MCF 10A (cell line): ENCODE results near the gene MRPS35. TPM values are rescaled to one million over a fixed set of nuclear protein-coding genes. Genes with fewer than 3 reads are reported as not detected.
A peak's percentile ranks its signal among the peaks of the same experiment; 100 is the strongest.

Experiments
- BruUV-seq: library from RNA; stranded (reverse); fragments of 400-500 nt; replicated peaks from 2 replicates; lab custom pipeline; 2021; lab: Mats Ljungman, UMichigan
- CTCF ChIA-PET: fragments of 300-600 bp; sonication (Branson Sonifier 250); formaldehyde crosslinking; extraction: SDS; loops from one replicate; lab custom pipeline; 2021; ENCODE audit warnings: antibody characterized with exemption, inconsistent platforms; lab: Yijun Ruan, JAX
- POLR2A ChIA-PET: fragments of 300-600, 350-650 bp; sonication (Branson Sonifier 250); formaldehyde crosslinking; extraction: SDS; loops from one replicate; lab custom pipeline; 2020; ENCODE audit warnings: antibody characterized with exemption, inconsistent platforms; lab: Yijun Ruan, JAX
- DNase-seq: peaks from one replicate; pipeline ENCODE4 v3.0.0-alpha.2; 2018; ENCODE audit not compliant: unreplicated experiment
- H3K27ac Mint-ChIP-seq: one replicate; pipeline ENCODE4 v1.8.0; 2022; ENCODE audit warnings: mild to moderate bottlenecking, low read depth, mixed read lengths; ENCODE audit not compliant: unreplicated experiment
- H3K27me3 Mint-ChIP-seq: one replicate; pipeline ENCODE4 v1.8.0; 2022; ENCODE audit warnings: mixed read lengths; ENCODE audit not compliant: insufficient read depth, unreplicated experiment
- H3K36me3 Mint-ChIP-seq: one replicate; pipeline ENCODE4 v1.8.0; 2022; ENCODE audit warnings: mild to moderate bottlenecking, moderate library complexity, mixed read lengths; ENCODE audit not compliant: insufficient read depth, unreplicated experiment
- H3K4me1 Mint-ChIP-seq: one replicate; pipeline ENCODE4 v1.8.0; 2022; ENCODE audit warnings: mixed read lengths; ENCODE audit not compliant: insufficient read depth, unreplicated experiment
- H3K4me3 Mint-ChIP-seq: one replicate; pipeline ENCODE4 v1.8.0; 2022; ENCODE audit warnings: mild to moderate bottlenecking, moderate library complexity, mixed read lengths; ENCODE audit not compliant: unreplicated experiment
- H3K9me3 Mint-ChIP-seq: one replicate; pipeline ENCODE4 v1.8.0; 2022; ENCODE audit warnings: mixed read lengths; ENCODE audit not compliant: unreplicated experiment
- CTCF ChIP-seq: fragments of 200-600 bp; IDR thresholded peaks from one replicate; pipeline ENCODE4 v1.8.0; 2022; ENCODE audit warnings: antibody characterized with exemption, mild to moderate bottlenecking; ENCODE audit not compliant: unreplicated experiment
- intact Hi-C: fragments of 100-400 bp; cut with micrococcal nuclease; formaldehyde crosslinking; loops from 2 replicates; pipeline ENCODE4 v1.14.1; 2022
- total RNA-seq: library from RNA; stranded (reverse); gene quantifications from 2 replicates; pipeline ENCODE4 v1.2.3, GENCODE V29; 2022

The MRPS35 gene
- total RNA-seq, 1 experiment from 2014 or later: 69.0 TPM

- intact Hi-C loops: no loop called here
- Mint-ChIP-seq H3K27ac (peak overlapping the region; percentile 51), H3K36me3 (peaks cover 17% of the 10 kb centered on the region), H3K4me3 (no peak overlapping the region), H3K9me3 (no peaks in the 10 kb centered on the region), H3K27me3 (no peaks in the 10 kb centered on the region), H3K4me1 (peaks cover 39% of the 10 kb centered on the region)
- CTCF ChIA-PET: interaction anchor here (0.5 to 0.6 kb wide), 2 partner anchors 39 to 79 kb away, joined by 3 to 5 read pairs; no protein-coding TSS in a partner anchor
- POLR2A ChIA-PET: no interaction called here
- no peak for TF ChIP-seq CTCF
- peak; percentile 50 for DNase-seq
- BruUV-seq: no TSS peak
These were observed 75.4 kb downstream of the MRPS35 start for GRCh38 chr12:27785882-27786570.

- H3K4me3 Mint-ChIP-seq: no peak overlapping the region
- no peaks in the 10 kb centered on the region for H3K9me3 Mint-ChIP-seq
- peak overlapping the region; percentile 42 for H3K27ac Mint-ChIP-seq
- no peaks in the 10 kb centered on the region for H3K27me3 Mint-ChIP-seq
- peaks cover 25% of the 10 kb centered on the region for H3K36me3 Mint-ChIP-seq
- CTCF ChIA-PET: interaction anchor here (0.5 to 1.2 kb wide), 3 partner anchors 9 to 568 kb away, joined by 3 read pairs; no protein-coding TSS in a partner anchor
- no peak for DNase-seq
- H3K4me1 Mint-ChIP-seq: peaks cover 30% of the 10 kb centered on the region
- TF ChIP-seq CTCF: no peak
- intact Hi-C loops: no loop called here
- POLR2A ChIA-PET: interaction anchor here (0.6 to 1.8 kb wide), 5 partner anchors 8 to 150 kb away, joined by 3 to 9 read pairs (median 4); partner anchors contain the start of genes KLHL42 and MANSC4
- no TSS peak for BruUV-seq
These were observed 76.9 kb downstream of the MRPS35 start for GRCh38 chr12:27787559-27787958.

GRCh38 chr12:27790179-27790578, 79.5 kb downstream of the MRPS35 start:
- peaks cover 28% of the 10 kb centered on the region for H3K4me1 Mint-ChIP-seq
- peaks cover 41% of the 10 kb centered on the region for H3K36me3 Mint-ChIP-seq
- H3K4me3 Mint-ChIP-seq: no peak overlapping the region
- no peak overlapping the region for H3K27ac Mint-ChIP-seq
- no TSS peak for BruUV-seq
- ChIA-PET CTCF (interaction anchor here (0.6 to 1.1 kb wide), 4 partner anchors 21 to 1572 kb away, joined by 3 to 5 read pairs (median 3); no protein-coding TSS in a partner anchor), POLR2A (interaction anchor here (1.2 kb wide), 1 partner anchor 61 kb away, joined by 3 read pairs; no protein-coding TSS in a partner anchor)
- H3K9me3 Mint-ChIP-seq: no peaks in the 10 kb centered on the region
- DNase-seq: no peak
- H3K27me3 Mint-ChIP-seq: no peaks in the 10 kb centered on the region
- intact Hi-C loops: no loop called here
- TF ChIP-seq CTCF: no peak

- H3K27me3 Mint-ChIP-seq: no peaks in the 10 kb centered on the region
- no peak for DNase-seq
- H3K4me3 Mint-ChIP-seq: no peak overlapping the region
- no peak for TF ChIP-seq CTCF
- intact Hi-C loops: no loop called here
- ChIA-PET POLR2A (interaction anchor here (0.7 to 0.8 kb wide), 2 partner anchors 15 to 80 kb away, joined by 3 read pairs; partner anchors contain the start of genes KLHL42 and MANSC4), CTCF (interaction anchor here (0.7 to 1.8 kb wide), 3 partner anchors 26 to 118 kb away, joined by 3 to 7 read pairs (median 4); no protein-coding TSS in a partner anchor)
- BruUV-seq: no TSS peak
- peaks cover 6% of the 10 kb centered on the region for H3K4me1 Mint-ChIP-seq
- H3K9me3 Mint-ChIP-seq: no peaks in the 10 kb centered on the region
- peak overlapping the region; percentile 33 for H3K27ac Mint-ChIP-seq
- peaks cover 79% of the 10 kb centered on the region for H3K36me3 Mint-ChIP-seq
These were observed 84.4 kb downstream of the MRPS35 start for GRCh38 chr12:27794818-27795584.
